T-helper 2 cell (primary cell): ENCODE data around the gene FAM3D.
"Not testable (repeated sequence)": the region's sequence is repeated elsewhere in the genome, so short reads cannot be mapped to it uniquely, and the experiment has no call there.

Source experiments
- DNase-seq, 5 experiments: peaks; one replicate each; pipeline versions ENCODE4 v3.0.0 to v3.0.0-alpha.2; 2012 to 2022

FAM3D gene

DNA sequence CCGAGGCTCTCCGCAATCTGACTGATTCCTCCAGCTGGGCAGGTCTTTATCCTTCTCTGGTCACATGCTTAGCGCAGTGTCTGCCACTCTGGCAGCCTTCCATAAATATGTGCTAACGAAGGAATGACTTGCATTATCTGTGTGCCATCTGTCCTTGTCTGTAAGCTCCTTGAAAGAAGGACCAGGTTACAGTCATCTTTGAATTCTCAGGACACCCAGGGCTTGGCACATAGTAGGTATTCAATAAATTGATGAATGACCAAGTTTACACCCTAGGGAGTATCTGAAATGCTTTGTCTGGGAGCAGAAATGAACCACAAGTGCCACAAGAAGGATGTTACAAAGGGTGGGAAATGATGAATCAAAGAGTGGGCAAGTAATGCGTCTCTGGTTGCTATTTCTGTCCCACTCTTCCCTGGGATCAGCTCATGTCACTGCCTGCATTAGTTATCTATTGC lies 16.5 kb upstream of the FAM3D start:
- no peak for DNase-seq

GRCh38 chr3:58681863-58682262 lies 15.3 kb upstream of the FAM3D start:
- DNase-seq, result no peak

DNA sequence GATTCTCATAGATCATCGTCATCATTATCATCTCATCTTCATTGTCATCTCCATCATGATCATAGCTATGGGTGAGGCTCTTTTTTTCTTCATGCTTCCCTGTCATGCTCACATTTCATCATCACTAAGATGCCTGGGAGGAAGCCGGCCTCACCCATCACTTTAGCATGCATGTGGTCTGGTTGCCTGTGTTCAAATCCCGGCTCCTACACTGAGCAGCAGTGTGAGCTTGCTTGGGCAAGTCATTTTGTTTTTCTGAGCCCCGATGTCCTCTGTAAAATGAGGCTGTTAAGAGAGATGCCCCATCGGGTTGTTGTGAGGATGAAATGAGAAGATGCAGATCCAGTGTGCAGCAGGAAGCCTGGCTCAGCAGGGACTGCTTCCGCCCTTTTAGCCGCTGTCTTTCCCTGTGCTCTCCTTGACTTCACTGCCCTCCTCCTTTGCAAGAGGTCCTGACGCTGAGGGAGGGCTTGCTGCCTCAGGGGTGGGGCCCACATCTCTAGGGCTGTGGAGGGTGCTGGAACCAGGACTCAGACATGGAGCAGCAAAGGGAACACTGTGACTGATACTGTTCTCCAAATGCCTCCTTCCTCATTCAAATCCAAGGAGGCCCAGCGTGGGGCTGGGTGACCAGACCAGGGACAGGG lies 14.4 kb upstream of the FAM3D start:
- DNase-seq, result no peak

DNA sequence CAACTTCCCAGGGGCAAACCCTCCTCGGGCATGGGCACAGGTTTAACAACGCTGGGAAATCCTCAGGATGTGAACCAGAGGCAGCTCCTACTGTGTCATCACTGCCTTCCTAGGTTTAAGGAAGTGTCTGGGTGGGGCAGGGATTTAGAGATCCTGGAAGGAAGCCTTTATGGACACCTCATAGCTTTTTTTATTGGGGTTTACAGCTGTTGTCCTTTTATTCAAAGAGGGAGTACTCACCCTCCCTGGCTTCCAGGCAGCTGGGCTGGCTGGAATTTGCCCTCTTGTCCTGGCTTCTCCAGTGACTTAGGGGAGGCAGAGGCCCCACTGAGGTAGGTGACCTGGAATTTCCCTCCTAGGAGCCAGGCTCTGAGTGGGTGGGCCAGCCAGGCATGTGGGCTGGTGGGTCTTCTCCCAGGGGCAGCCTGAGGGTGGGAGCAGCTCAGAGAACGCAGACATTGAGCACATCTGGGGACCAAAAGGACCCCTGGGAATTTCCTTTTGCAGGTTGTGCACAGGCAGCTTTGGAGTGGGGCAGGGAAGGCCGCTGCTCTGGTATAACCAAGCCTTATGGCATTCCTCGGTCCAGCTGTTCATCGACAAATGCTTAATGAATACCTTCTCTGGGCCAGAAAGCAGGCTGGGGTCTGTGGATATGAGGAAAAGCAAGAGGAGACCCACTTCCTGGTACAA lies 13.5 kb upstream of the FAM3D start:
- no peak for DNase-seq

DNA sequence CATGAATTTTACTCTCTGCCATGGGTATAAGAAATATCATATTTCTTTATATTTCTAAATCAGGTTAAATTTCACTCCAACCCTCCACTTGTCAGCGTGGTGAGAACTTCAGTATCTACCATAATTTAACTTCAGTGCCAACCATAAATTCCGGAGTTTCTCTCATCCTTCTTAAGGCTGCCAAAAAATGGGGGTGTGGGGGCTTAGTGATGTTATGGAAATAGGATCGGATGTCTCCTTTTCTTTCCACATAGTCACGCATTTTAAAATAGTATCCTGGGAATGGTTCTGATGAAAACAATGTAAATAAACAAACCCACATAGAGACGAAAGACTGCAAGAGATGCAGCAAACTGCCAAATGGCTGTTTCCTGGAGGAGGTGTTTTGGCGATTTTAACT lies 12.9 kb upstream of the FAM3D start:
- DNase-seq, result no peak

DNA sequence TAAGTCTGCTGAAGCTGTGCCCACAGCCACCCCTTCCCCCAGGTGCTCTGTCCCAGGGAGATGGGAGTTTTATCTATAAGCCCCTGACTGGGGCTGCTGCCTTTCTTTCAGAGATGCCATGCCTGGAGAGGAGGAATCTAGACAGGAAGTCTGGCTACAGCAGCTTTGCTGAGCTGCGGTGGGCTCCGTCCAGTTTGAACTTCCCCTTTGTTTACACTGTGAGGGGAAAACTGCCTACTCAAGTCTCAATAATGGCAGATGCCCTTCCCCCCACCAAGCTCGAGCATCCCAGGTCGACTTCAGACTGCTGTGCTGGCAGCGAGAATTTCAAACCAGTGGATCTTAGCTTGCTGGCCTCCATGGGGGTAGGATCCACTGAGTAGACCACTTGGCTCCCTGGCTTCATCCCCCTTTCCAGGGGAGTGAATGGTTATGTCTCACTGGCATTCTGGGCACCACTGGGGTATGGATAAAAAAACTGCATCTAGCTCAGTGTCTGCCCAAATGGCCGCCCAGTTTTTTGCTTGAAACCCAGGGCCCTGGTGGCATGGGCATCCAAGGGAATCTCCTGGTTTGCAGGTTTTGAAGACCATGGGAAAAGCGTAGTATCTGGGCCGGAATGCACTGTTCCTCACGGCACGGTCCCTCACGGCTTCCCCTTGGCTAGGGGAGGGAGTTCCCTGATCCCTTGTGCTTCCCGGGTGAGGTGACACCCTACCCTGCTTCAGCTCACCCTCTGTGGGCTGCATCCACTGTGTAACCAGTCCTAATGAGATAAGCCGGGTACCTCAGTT lies 11.8 kb upstream of the FAM3D start:
- DNase-seq, result not testable (repeated sequence)

DNA sequence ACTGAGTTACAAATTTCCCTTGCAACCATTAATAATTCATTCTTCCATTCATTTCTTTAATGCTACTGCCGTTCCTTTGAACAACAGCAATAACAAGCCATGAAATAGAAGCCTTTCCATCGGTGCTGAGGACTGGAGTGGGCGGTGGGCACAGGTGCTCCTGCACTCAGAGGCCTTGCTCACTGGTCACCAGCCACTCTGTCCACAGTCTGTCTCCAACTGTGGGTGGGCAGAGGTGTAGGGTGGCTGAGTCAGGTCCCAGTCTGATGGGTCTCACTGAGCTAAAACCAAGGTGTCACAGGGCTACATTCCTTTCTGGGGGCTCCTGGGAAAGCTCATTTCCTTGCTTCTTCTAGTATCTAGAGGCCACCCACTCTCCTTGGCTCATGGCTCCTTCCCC lies 6.3 kb upstream of the FAM3D start:
- no peak for DNase-seq

DNA sequence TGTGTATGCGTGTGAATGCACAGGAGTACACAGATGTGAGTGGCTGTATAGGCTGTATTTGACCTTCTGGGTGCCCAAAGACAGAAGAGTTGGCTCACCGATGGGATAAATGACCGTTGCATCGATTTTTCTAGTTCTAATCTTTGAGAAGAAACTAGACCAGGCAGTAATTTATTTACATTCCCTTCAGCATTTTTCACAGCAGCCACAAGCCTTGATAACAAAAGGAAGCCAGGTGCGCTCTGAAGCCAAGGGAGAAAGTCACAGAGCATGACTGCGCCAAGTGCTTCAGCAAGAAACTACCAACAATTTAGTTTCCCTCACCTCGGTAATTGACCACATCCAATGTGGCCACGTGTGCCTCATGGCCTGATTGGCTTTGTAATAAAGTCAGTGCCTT lies 5.9 kb upstream of the FAM3D start:
- no peak for DNase-seq

DNA sequence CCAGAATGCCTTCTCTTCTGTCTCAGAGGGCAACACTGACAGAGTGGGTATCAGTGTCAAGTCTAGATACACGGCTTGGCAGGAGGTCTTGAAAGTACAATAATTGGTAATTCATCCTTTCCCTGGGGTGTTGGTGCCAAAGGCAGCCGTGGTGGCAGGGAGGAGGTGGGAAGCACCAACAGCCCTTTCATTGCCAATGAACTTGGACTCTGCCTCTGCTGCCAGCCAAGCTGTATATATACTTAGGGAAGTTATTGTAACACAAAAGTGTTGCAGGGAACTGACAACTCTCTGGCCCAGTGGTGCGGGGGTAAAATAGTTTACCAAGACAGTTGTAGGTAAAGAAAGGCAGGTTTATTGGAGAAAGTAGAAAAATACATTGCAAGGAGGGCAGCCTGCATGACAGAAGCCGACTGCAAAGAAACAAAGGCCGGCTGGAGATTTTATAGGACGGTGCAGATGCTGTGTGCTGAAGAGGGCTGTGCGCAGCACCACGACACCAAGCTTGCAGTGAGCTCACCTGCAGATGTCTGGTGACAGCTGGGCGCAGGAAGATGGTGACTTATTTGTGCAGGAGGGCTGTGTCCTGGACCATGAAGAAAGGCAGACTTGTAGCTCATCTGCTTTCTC lies 4.0 kb upstream of the FAM3D start:
- DNase-seq, result no peak

GRCh38 chr3:58668247-58668646 lies 1.7 kb upstream of the FAM3D start:
- no peak for DNase-seq

GRCh38 chr3:58667704-58668103 lies 1.1 kb upstream of the FAM3D start:
- no peak for DNase-seq

DNA sequence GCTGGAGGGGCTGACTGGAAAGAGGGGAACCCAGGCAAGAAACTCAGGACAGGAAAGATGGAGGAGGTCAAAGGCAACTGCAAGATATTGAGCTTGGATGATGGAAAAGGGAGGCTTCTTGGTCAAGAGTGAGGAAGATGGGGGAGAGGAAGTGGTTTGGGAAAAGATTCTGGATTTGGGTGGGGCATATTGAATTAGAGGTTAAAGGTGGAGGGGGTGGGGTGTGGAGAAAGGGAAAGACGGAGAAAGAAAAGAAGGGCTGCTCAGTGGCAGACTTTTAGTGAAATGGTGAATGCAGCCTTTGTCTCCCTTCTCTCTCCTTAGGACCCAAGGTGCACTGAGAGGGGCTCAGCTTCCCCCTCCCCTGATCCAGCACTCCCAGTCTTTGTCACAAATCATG lies 655 bp upstream of the FAM3D start:
- no peak for DNase-seq

DNA sequence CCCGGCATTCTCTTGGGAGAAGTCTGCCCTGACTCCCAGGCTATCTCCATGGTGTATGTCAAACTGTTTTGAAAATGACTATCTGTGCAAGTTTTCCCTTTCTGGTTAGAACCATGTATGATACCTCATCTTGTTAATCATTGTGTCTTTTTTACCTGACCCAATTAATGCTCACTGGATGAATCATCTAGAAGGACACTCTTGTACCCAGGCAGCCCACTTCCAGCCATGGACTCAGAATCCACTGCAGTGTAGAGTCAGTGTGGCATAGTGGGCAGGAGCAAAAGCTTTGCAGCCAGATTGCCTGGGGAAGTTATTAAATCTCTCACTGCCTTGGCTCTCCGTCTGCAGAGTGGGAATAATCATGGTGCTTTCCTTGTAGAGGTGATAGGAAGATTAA lies 1.2 kb downstream of the FAM3D start:
- DNase-seq, result no peak

DNA sequence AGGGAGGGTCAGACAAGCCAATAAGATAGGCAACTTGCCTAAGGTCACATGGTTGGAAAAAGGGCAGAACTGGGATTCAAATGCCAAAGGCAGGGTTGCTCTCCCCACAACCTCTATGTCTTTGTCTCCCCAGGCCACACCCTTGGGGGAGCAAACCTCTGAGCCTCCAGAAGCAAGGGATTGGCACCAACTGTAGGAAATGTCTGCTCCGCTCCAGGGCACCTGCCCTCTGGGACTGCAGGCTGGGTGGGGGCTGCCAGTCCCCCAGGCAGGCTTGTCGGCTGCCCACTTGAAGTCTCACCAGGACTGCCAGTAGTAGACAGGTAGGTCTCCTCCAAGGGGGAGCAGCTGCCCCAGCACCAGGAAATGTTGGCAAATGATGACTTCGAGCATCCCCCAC lies 2.0 kb downstream of the FAM3D start:
- DNase-seq, result no peak

- DNase-seq, result no peak
These were observed 4.6 kb downstream of the FAM3D start for GRCh38 chr3:58661836-58662420.

GRCh38 chr3:58660998-58661397 lies 5.6 kb downstream of the FAM3D start:
- DNase-seq, result no peak

- DNase-seq, result no peak
These were observed 7.4 kb downstream of the FAM3D start for GRCh38 chr3:58659051-58659675.

- no peak for DNase-seq
These were observed 8.1 kb downstream of the FAM3D start for GRCh38 chr3:58658508-58658907.

GRCh38 chr3:58657571-58658141 lies 8.9 kb downstream of the FAM3D start:
- no peak for DNase-seq

- DNase-seq, result no peak
These were observed 9.5 kb downstream of the FAM3D start for GRCh38 chr3:58657036-58657520.

- no peak for DNase-seq
These were observed 9.9 kb downstream of the FAM3D start for GRCh38 chr3:58656631-58657030.

GRCh38 chr3:58654466-58654865 lies 12.1 kb downstream of the FAM3D start:
- no peak for DNase-seq
